GM19463 (cell line): ENCODE data around the gene SLC12A4.

ENCODE experiments used
- ATAC-seq: cut with Tn5 transposase; IDR thresholded peaks from one replicate; pipeline ENCODE4 v1.9.1; 2021; ENCODE audit warnings: mild to moderate bottlenecking, moderate library complexity; ENCODE audit not compliant: unreplicated experiment

Gene SLC12A4

DNA sequence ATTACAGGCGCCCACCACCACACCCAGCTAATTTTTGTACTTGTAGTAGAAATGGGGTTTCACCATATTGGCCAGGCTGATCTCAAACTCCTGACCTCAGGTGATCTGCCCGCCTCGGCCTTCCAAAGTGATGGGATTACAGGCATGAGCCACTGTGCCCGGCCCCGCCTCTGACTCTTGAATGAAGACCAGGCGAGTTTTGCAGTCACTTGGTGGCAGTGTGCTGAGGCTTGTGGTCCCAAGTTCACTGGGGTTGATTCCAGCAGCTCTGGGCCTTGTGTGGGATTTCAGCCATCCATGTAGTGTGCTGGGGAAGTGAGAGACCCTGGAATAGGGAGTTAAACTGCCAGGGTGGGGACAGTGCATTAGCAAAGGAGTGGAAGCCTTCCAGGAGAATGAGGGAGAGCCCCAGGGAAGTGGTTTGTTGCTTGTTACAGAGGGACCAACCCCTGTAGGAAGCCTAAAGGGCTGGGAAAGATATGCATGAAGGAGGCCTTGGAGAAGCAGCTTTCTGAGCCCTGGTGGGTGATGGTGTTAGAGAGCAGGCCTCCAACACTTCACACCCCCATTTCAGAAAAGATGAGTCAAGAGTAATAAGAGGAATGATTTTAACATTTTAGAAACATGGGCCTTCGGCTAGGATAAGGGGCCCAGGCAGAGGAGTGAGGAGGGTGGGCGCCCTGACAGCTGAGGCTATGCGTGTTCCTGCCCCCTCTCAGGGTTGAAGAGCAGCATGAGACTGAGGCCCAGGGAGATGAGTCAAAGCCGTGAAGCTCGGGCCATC, 60.8 kb downstream of the SLC12A4 start:
- ATAC-seq: no peak

DNA sequence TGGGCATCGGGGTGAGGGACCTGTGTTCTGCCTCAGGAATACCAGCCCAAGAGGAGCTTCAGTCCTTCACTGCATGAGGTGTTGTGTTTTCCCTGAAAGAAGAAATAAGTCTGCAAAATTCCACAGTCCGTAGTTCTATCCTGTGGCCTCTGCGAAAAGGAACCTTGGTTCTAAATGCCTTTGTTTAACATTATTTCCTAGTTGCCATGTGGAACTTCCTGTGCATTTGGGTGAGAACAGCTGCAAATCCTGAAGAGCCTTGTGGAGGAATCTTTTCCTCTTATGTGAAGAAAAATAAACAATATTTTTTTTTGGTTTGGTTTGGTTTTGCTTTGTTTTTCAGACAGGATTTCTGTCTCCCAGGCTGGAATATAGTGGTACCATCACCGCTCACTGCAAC, 65.6 kb downstream of the SLC12A4 start:
- ATAC-seq: no peak

DNA sequence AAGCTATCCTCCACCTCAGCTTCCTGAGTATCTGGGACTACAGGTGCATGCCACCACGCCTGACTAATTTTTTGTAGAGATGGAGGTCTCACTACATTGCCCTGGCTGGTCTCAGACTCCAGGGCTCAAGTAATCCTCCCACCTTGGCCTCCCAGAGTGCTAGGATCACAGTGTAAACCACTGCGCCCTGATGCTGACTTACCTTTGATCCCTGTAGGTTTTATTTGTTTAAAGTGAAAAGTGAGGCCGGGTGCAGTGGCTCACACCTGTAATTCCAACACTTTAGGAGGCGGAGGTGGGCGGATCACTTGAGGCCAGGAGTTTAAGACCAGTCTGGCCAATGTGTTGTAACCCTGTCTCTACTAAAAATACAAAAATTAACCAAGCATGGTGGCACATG, 66.7 kb downstream of the SLC12A4 start:
- no peak for ATAC-seq

DNA sequence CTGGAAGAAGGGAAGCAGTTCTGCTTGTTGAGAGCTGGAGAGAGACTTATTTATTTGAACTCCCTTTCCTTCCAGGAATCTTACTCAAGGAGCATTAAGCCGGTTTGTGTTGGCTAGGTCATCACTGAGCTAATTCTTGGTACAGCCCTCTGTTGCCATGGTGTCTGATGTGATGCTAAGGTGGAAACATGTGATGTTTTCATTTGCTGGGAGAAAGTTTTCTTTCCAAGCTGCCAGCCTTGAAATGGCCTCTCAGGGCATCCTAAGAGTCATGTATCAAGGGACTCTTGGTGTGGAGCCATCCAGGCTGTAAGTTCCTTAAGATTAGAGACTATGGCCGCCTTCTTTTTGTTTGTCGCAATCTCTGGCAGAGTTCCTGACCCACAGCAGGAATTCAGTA, 71.2 kb downstream of the SLC12A4 start:
- ATAC-seq: no peak

DNA sequence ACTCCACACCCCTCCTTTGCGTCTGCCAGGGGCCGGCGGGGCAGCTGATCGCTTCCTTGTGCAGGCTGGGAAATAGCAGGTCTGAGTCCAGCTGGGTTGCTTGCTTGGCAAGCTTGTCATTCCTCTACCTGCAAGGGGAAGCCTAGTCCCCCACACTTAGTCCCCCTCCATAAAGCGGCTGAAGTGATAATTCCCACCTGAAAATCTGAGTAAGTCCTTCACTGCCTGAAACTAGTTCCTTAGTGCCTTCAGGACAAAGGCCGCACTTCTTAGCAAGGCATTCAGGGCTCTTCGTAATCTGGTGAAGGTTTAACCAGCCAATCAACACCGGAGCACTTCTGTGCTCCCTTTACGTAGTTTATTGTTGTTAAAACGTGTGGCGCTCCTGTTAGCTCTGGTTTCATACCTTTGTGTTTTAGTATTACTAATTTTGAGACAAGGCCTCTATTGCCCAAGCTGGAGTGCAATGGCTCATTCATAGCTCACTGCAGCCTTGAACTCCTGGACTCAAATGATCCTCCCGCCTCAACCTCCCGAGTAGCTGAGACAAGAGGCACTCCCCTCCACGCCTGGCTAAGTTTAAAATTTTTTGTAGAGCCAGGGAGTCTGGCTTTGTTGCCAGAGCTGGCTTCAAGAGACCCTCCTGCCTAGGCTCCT, 74.6 kb downstream of the SLC12A4 start:
- no peak for ATAC-seq
